Activated CD4-positive, alpha-beta T cell treated with anti-CD3 and anti-CD28 coated beads, Interleukin-2, amount 10 ng/mL, durations not matched to agents 24 days and 14 days (primary cell): ENCODE measurements around the gene GPRC5D. TPM values are rescaled to one million over a fixed set of nuclear protein-coding genes. Genes with fewer than 3 reads are reported as not detected.

Experiments used
- DNase-seq: peaks from one replicate; pipeline ENCODE4 v3.0.0; 2022
- H3K27ac Mint-ChIP-seq: one replicate; pipeline ENCODE4 v1.8.0; 2022; ENCODE audit warnings: mild to moderate bottlenecking, mixed read lengths
- H3K27me3 Mint-ChIP-seq: one replicate; pipeline ENCODE4 v1.8.0; 2022; ENCODE audit warnings: mixed read lengths
- H3K36me3 Mint-ChIP-seq: one replicate; pipeline ENCODE4 v1.8.0; 2022; ENCODE audit warnings: low read depth, mild to moderate bottlenecking, mixed read lengths
- H3K4me1 Mint-ChIP-seq: one replicate; pipeline ENCODE4 v1.8.0; 2021; ENCODE audit warnings: mixed read lengths
- H3K4me3 Mint-ChIP-seq: one replicate; pipeline ENCODE4 v1.8.0; 2022; ENCODE audit warnings: mild to moderate bottlenecking, moderate library complexity, mixed read lengths
- H3K9me3 Mint-ChIP-seq: one replicate; pipeline ENCODE4 v1.8.0; 2021; ENCODE audit warnings: mixed read lengths
- intact Hi-C: fragments of 100-400 bp; cut with micrococcal nuclease; formaldehyde crosslinking; loops from one replicate; pipeline ENCODE4 v1.15.1; 2023
- total RNA-seq: library from RNA; stranded (reverse); gene quantifications from 2 replicates; pipeline ENCODE4 v1.2.3, GENCODE V29; 2022

GPRC5D gene
- total RNA-seq, 1 donor from 2014 or later = not detected

DNA sequence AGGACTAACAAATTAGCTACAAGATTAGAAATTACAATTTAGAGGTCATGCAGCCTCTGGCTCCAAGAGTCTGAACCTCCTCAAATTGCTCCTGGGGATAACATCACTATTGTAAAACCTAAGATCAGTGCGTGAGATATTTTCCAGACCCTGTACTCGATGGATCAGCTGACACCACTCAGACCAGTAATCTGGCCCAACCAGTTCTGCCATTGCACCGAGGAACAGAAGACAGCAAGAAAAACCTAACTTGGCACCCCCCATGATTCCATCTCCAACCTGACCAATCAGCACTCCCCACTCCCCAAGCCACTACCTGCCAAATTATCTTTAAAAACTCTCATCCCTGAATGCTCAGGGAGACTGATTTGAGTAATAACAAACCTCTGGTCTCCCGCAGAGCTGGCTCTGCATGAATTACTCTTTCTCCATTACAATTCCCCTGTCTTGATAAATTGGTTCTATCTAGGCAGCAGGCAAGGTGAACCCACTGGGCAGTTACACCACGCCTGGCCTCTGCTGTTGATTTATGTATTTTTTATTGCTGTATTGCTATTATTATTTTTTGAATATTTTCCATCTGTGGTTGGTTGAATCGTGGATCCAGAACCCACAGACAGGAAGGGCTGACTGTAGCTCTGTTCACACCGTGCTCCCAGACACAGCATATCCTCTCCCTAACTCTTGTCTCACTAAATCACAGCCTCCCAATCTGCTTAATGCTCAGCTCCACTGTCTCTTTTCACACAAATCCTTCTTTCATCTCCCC lies 38.9 kb upstream of the GPRC5D start:
- Mint-ChIP-seq H3K4me3 (no peak overlapping the region), H3K27me3 (no peaks in the 10 kb centered on the region), H3K9me3 (no peaks in the 10 kb centered on the region), H3K36me3 (no peaks in the 10 kb centered on the region), H3K27ac (no peak overlapping the region), H3K4me1 (peaks cover 11% of the 10 kb centered on the region)
- no peak for DNase-seq
- intact Hi-C loops = no loop called here

DNA sequence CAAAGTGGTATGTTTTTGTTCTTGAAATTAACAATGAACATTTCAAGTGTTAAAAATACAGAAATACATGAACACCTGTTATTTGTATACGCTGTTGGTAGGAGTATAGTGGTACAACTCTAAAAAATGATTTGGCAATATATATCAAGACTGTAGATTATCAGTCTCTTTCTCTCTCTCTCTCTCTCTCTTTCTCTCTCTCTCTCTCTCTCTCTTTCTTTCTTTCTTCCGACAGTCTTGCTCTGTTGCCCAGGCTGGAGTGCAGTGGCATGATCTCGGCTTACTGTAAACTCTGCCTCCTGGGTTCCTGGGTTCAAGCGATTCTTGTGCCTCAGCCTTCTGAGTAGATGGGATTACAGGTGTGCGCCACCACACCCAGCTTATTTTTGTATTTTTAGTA lies 35.5 kb upstream of the GPRC5D start:
- intact Hi-C loops = no loop called here

DNA sequence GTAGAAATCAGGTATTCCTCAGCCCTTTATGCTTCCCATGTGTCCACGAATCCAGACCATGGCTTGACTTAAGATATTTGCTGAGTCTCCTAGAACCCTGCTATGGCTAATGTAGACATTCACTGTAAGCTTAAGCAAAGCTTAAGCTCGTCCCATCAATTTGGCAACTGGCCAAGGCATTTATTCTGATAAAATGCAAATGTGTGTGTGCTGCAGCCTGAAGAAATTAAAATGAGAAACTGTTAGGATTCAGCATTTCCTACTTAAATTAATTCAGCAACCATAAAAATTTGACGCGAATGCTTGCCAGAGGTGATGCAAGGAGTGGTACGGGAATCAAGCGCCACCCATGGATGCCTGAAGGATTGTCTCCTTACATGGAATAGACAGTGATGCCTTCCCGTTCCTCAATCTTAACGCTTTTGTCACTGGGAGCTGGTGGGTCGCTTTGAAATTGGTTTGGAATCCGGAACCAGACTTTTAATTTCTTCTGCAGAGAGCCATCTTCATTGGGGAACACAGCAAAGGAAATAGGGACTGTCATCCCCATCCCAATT lies 34.9 kb upstream of the GPRC5D start:
- no peak for DNase-seq
- Mint-ChIP-seq H3K4me1 (peaks cover 2% of the 10 kb centered on the region), H3K36me3 (peaks cover 2% of the 10 kb centered on the region), H3K9me3 (no peaks in the 10 kb centered on the region), H3K27me3 (no peaks in the 10 kb centered on the region), H3K27ac (no peak overlapping the region), H3K4me3 (no peak overlapping the region)
- intact Hi-C loops = no loop called here

More for the DNA sequence above, 35.5 kb upstream of the GPRC5D start:
- no peak overlapping the region for H3K27ac Mint-ChIP-seq
- no peak overlapping the region for H3K4me3 Mint-ChIP-seq
- H3K36me3 Mint-ChIP-seq = peaks cover 2% of the 10 kb centered on the region
- peaks cover 3% of the 10 kb centered on the region for H3K4me1 Mint-ChIP-seq
- DNase-seq = no peak
- H3K27me3 Mint-ChIP-seq = no peaks in the 10 kb centered on the region
- no peaks in the 10 kb centered on the region for H3K9me3 Mint-ChIP-seq

DNA sequence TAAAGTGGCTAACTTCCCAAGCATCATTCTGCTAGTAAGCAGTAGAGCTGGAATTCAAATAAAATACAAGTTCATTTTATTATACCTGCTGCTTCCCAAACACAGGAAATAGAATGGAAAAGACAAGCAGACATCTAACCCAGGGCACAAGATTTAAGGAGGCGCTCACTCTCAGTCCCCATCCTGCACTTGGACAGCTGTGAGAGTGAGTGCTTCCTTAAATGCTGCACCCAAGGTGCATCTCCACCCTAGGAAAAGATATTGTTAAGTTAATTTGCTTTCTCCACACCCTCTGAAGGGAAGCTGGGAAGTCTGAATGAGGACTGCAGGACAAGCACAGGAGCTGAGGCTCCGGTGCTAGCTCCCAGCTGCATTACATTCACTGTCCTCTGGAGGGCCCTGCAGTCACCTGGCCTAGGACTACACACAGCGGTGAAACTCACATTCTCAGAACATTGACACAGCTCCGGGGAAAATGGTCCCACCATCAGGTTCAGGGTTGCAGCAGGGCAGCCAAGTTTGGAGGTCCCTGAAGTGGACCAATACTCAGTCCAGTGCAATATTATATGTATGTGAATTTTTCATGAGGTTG lies 33.9 kb upstream of the GPRC5D start:
- Mint-ChIP-seq H3K4me1 (no peaks in the 10 kb centered on the region), H3K36me3 (peaks cover 2% of the 10 kb centered on the region), H3K4me3 (no peak overlapping the region), H3K27ac (no peak overlapping the region), H3K27me3 (no peaks in the 10 kb centered on the region), H3K9me3 (no peaks in the 10 kb centered on the region)
- DNase-seq = no peak
- intact Hi-C loops = no loop called here

DNA sequence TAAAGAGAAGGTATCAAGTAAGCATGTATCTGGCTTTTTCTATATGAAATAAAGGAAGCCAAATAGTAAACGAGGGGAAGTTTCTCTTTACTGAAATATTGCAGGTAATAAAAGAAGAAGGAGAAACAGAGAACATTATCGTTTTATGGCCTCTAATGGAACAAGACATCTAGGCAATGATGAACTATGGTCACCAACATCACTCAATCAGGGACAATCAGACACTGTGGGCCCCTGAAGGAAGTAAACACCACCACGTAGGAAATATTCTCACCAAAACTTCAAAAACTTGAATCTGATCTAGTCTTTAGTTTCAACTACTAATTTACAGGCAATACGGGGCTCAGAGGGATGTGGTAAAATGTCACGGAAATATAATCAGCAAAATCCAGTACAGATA lies 32.2 kb upstream of the GPRC5D start:
- H3K27me3 Mint-ChIP-seq = no peaks in the 10 kb centered on the region
- H3K27ac Mint-ChIP-seq = no peak overlapping the region
- intact Hi-C loops = no loop called here
- H3K9me3 Mint-ChIP-seq = no peaks in the 10 kb centered on the region
- no peak for DNase-seq
- no peaks in the 10 kb centered on the region for H3K4me1 Mint-ChIP-seq
- no peak overlapping the region for H3K4me3 Mint-ChIP-seq
- peaks cover 2% of the 10 kb centered on the region for H3K36me3 Mint-ChIP-seq

DNA sequence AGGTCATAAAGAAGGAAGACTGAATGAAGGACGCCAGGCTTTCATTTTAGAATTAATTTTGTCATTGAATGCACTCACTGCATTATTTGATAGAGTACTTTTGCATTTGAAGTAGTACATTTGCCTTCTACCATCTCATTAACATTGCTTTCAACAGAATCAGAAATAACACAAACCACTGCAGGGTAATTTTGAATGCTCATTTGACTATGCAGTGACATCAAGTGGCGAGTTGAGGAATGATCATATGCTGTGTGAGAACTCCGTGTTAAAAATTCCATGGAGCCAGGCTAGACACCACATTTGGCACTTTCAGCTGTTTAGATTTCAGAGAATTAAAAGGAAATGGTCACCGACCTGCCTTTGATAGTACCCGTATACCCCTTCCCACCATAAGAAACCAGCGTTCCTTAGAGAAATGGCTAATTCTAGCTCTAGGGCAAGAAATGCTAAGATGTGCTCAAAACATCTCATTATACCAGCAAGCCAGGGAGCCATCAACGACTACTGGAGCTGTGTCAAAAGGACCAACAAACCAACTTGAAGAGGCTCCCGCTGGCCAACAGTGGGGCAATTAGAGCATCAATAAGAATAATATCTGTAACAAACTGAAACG lies 31.6 kb upstream of the GPRC5D start:
- Mint-ChIP-seq H3K4me3 (no peak overlapping the region), H3K27ac (no peak overlapping the region), H3K27me3 (no peaks in the 10 kb centered on the region), H3K36me3 (peaks cover 2% of the 10 kb centered on the region), H3K9me3 (no peaks in the 10 kb centered on the region), H3K4me1 (no peaks in the 10 kb centered on the region)
- intact Hi-C loops = loop anchor here (1.0 kb wide), 1 partner anchor 67 kb away; no protein-coding TSS in a partner anchor
- DNase-seq = peak; percentile 68

DNA sequence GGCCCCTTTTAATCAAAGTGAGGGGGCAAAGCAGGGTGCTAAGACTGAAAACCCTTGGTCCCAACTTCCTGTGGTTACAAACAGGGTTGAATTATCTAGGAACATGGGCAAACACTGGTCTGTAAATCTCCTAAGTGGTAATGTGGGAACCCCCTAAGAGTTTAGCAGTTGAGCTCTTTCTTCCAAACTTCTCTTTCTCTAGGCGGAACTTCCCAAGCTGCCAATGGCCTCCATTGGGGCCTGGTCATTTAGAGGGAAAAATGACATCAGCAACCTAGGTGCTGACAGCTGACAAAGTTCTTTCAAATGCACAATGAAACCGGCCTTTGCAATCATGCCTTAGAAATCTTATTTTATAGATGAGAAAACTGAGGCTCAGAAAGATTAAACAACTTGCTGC lies 30.4 kb upstream of the GPRC5D start:
- Mint-ChIP-seq H3K36me3 (peaks cover 2% of the 10 kb centered on the region), H3K27me3 (no peaks in the 10 kb centered on the region), H3K9me3 (no peaks in the 10 kb centered on the region), H3K4me3 (no peak overlapping the region), H3K4me1 (no peaks in the 10 kb centered on the region), H3K27ac (no peak overlapping the region)
- intact Hi-C loops = no loop called here
- no peak for DNase-seq

DNA sequence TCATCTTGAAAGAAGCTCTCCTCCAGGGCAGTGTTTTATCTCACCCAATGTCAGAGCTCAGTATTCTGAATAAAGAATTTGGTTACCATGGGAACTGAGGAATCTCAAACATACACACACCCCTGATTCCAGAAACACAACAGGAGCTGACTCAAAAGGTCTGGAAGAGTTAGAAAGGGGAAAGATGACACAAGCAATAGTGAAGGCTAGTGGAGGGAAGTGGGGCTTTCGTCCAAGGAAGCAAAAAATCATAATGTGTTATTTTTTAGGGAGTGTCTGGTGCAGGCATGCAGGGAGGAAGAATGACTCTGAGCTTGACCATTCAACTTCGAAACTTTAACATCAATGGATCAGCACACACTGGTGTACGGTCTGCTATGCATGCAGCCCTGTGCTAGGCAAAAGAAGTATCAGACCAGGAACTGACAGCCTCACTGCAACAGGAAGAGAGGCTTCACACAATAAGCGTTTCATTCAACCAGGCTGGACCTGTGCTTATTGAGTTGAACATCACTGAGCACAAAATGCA lies 27.8 kb upstream of the GPRC5D start:
- Mint-ChIP-seq H3K4me3 (no peak overlapping the region), H3K27me3 (no peaks in the 10 kb centered on the region)
- intact Hi-C loops = no loop called here

DNA sequence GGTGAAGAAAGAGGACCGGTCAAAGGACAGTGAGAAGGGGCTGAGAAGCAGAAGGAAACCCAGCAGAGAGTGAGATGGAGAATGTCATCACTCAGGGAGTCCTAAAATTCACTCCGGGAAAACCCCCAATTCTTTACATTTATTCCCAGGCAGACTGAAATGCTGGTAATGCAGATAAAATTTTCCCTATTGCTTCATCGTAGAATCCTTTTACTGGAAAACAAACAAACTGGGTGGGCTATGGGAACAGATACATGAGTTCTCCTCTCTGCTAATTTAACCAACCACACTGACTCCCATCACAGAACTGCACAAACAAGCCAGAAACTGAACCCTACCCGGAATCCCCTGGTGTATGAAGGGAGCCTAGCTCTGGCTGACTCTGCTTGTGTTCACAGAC lies 27.2 kb upstream of the GPRC5D start:
- Mint-ChIP-seq H3K4me3 (no peak overlapping the region), H3K9me3 (no peaks in the 10 kb centered on the region), H3K4me1 (no peaks in the 10 kb centered on the region), H3K27ac (no peak overlapping the region), H3K36me3 (peaks cover 5% of the 10 kb centered on the region), H3K27me3 (no peaks in the 10 kb centered on the region)
- no peak for DNase-seq
- intact Hi-C loops = no loop called here

More for the DNA sequence above, 27.8 kb upstream of the GPRC5D start:
- H3K27ac Mint-ChIP-seq = no peak overlapping the region
- no peak for DNase-seq
- peaks cover 4% of the 10 kb centered on the region for H3K36me3 Mint-ChIP-seq
- H3K4me1 Mint-ChIP-seq = no peaks in the 10 kb centered on the region
- no peaks in the 10 kb centered on the region for H3K9me3 Mint-ChIP-seq

DNA sequence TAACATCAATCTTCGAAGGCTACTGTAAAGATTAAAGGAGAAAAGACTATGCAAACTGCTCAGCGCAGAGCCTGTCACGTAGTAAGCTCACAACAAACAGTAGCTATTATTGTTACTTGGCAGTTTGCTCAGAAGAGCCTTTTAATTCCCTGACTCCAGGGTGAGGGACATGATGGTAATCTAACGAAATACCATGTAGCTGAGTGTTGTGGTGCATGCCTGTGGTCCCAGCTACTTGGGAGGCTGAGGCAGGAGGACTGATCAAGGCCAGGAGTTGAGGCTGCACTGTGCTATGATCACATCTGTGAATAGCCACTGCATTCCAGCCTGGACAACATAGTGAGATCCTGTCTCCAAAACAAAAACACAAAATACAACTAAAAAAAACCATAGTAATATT lies 25.3 kb upstream of the GPRC5D start:
- H3K4me1 Mint-ChIP-seq = no peaks in the 10 kb centered on the region
- no peak overlapping the region for H3K4me3 Mint-ChIP-seq
- intact Hi-C loops = no loop called here
- no peak for DNase-seq
- H3K9me3 Mint-ChIP-seq = peaks cover 10% of the 10 kb centered on the region
- no peaks in the 10 kb centered on the region for H3K27me3 Mint-ChIP-seq
- H3K36me3 Mint-ChIP-seq = peaks cover 14% of the 10 kb centered on the region
- H3K27ac Mint-ChIP-seq = no peak overlapping the region

DNA sequence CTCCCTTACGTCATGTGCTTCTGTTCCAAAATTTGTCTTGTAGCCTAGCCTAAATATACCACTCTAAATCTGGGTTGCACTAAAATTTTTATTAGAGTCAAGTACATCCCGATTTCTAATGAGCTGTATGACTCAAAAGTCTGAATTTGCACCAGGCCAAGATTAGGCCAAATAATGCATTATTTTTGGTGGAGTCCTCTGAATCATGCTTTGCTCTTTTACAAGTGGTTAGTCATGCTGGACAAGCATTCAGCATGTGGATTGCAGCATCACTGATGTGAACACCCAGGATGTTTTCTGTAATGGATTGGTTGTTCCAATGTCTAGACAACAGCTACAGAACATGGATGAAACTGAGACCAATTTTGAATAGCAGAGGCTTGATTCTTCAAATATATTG lies 24.4 kb upstream of the GPRC5D start:
- Mint-ChIP-seq H3K4me3 (no peak overlapping the region), H3K27me3 (no peaks in the 10 kb centered on the region), H3K9me3 (peaks cover 19% of the 10 kb centered on the region), H3K27ac (no peak overlapping the region), H3K36me3 (peaks cover 19% of the 10 kb centered on the region), H3K4me1 (no peaks in the 10 kb centered on the region)
- intact Hi-C loops = no loop called here
- no peak for DNase-seq

DNA sequence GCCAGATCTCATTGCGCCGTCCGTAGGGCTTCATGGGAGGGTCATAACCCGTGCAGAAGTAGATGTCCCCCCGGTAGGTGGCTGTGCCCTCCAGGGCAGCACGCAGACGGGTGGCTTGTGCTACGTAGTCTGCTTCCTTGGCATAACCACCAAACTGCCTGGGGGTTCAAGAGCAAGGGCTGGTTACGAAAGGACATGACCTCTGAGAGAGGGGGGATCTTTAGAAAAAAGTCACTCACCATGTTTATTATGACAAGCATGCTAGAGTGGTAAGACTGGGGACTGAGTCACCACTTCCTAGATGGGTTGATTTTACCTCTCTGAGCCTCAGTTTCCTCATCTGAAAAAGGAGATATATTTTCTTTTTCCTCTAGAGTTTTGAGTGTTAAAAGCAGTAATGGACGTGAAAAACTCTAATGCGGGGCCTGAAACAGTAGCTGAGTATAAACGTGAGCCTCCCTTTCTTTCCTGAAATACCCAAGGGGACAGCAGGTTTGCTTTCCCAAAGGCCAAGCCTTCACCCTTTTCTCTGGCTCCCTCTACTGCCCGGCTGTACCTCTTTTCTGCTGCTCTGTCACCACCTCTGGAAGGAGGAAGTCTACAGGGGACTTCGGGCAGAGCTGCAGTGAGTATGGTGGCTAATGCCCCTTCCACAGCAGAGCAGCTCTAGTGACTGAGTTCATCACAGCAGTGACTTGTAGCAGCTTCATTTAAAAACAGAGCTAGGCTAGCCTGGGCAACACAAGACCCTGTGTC lies 23.5 kb upstream of the GPRC5D start:
- Mint-ChIP-seq H3K27me3 (no peaks in the 10 kb centered on the region), H3K4me3 (no peak overlapping the region), H3K27ac (no peak overlapping the region), H3K4me1 (no peaks in the 10 kb centered on the region), H3K36me3 (peaks cover 21% of the 10 kb centered on the region), H3K9me3 (peaks cover 20% of the 10 kb centered on the region)
- DNase-seq = no peak
- intact Hi-C loops = no loop called here

DNA sequence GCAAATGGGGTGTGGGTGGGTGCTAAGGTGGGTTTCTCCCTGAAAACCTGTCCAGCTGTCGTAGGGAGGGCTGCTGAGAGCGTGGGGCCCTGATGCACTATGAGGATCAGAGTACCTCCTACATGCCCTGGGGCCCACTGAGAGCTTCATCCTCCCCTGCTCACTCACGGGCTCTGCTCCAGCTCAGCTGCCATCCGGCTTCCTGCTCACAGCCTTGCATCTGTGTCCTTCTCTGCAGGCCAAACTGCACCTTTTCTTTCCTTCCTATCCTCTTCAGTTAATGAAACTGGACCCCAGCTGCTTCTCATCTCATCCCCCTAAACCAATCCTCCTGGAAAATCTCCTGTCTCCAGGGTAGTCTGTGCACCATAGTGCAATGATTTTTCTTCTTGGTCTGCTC lies 22.2 kb upstream of the GPRC5D start:
- no peaks in the 10 kb centered on the region for H3K27me3 Mint-ChIP-seq
- H3K4me1 Mint-ChIP-seq = no peaks in the 10 kb centered on the region
- no peak overlapping the region for H3K27ac Mint-ChIP-seq
- H3K9me3 Mint-ChIP-seq = peaks cover 20% of the 10 kb centered on the region
- H3K4me3 Mint-ChIP-seq = no peak overlapping the region
- no peak for DNase-seq
- intact Hi-C loops = no loop called here
- peaks cover 21% of the 10 kb centered on the region for H3K36me3 Mint-ChIP-seq
